Measurements from ENCODE around the gene TACC2. TPM values are rescaled to one million over a fixed set of nuclear protein-coding genes. Genes with fewer than 3 reads are reported as not detected.

Gene TACC2
- total and polyA plus RNA-seq, 2 donors (not counting 3 experiments of a cell fraction or from before 2014, with no cell fraction given) = 14.4 to 46.2 TPM

DNA sequence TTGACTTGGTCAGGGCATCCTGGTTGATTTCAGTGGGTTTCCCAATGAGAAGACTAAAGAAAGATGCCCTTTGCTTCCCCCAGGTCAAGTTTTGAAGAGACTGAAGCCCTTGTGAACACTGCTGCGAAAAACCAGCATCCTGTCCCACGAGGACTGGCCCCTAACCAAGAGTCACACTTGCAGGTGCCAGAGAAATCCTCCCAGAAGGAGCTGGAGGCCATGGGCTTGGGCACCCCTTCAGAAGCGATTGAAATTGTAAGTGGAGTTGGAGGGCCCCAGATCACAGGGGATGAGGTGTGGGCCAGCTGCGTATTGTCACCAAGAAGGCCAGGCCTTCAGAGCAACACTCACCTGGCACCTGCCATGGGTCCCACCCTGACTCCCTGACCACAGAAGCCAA, 238.8 kb downstream of the TACC2 start:
- ChIA-PET CTCF (no interaction called here), POLR2A (no interaction called here)
- intact Hi-C loops (cut with micrococcal nuclease) = loop anchor here (5.0 kb wide), 1 partner anchor 85 kb away; no protein-coding TSS in a partner anchor
- Histone ChIP-seq H3K9ac (replicated peaks; ENCODE audit: extremely low read depth, insufficient read depth, low read length) (no peak overlapping the region), H3K9me1 (replicated peaks; ENCODE audit: control insufficient read depth, extremely low read depth, insufficient read depth, low read length) (no peaks in the 10 kb centered on the region), H3K27me3 (ENCODE audit: control insufficient read depth in 2 of 2, insufficient read depth in 2 of 2, low read length in 2 of 2) (no peaks in the 10 kb centered on the region), H3K4me3 (replicated peaks in 1 of 3; ENCODE audit: insufficient read depth in 1 of 3, low read depth in 1 of 3, low read length in 3 of 3) (no peak overlapping the region), H3K27ac (ENCODE audit: insufficient read depth, low read depth, low read length) (no peak overlapping the region), H3K36me3 (ENCODE audit: control insufficient read depth in 2 of 2, extremely low read depth in 1 of 2, insufficient read depth in 2 of 2, low read length in 2 of 2) (peaks cover 6 to 7% of the 10 kb centered on the region in 2 experiments), H2AFZ (ENCODE audit: low read depth, low read length) (no peak overlapping the region), H4K20me1 (replicated peaks; ENCODE audit: control insufficient read depth, extremely low read depth, insufficient read depth, low read length) (no peaks in the 10 kb centered on the region), H3K9me3 (replicated peaks; ENCODE audit: control insufficient read depth, insufficient read depth, low read length) (no peaks in the 10 kb centered on the region), H3K4me1 (ENCODE audit: control insufficient read depth, extremely low read depth, insufficient read depth, low read length) (no peaks in the 10 kb centered on the region), H3K79me2 (ENCODE audit: control insufficient read depth, insufficient read depth, low read length) (no peaks in the 10 kb centered on the region), H3K4me2 (ENCODE audit: insufficient read depth, low read length) (no peak overlapping the region)
- TF ChIP-seq FOS (IDR thresholded peaks at IDR 0.05; ENCODE audit: borderline replicate concordance, insufficient read depth, low read length) (no peak), POLR2A (IDR thresholded peaks at IDR 0.05; ENCODE audit: low read depth, low read length) (no peak), JUN (IDR thresholded peaks at IDR 0.05; ENCODE audit: borderline replicate concordance, insufficient read depth, insufficient read length, low read depth) (no peak), MYC (IDR thresholded peaks at IDR 0.05; ENCODE audit: low read depth, low read length) (no peak), EZH2 (IDR thresholded peaks at IDR 0.05; ENCODE audit: borderline replicate concordance, low read depth, low read length, severe bottlenecking) (no peak), MAX (IDR thresholded peaks at IDR 0.05; ENCODE audit: insufficient read depth, insufficient read length) (no peak), POLR2AphosphoS5 (IDR thresholded peaks at IDR 0.05; ENCODE audit: insufficient read depth, low read depth, low read length) (no peak), GATA2 (IDR thresholded peaks at IDR 0.05; ENCODE audit: insufficient read depth, insufficient read length, low read depth, low read length) (no peak)
- TF ChIP-seq, protein P1, sequence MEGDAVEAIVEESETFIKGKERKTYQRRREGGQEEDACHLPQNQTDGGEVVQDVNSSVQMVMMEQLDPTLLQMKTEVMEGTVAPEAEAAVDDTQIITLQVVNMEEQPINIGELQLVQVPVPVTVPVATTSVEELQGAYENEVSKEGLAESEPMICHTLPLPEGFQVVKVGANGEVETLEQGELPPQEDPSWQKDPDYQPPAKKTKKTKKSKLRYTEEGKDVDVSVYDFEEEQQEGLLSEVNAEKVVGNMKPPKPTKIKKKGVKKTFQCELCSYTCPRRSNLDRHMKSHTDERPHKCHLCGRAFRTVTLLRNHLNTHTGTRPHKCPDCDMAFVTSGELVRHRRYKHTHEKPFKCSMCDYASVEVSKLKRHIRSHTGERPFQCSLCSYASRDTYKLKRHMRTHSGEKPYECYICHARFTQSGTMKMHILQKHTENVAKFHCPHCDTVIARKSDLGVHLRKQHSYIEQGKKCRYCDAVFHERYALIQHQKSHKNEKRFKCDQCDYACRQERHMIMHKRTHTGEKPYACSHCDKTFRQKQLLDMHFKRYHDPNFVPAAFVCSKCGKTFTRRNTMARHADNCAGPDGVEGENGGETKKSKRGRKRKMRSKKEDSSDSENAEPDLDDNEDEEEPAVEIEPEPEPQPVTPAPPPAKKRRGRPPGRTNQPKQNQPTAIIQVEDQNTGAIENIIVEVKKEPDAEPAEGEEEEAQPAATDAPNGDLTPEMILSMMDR (IDR thresholded peaks at IDR 0.05; ENCODE audit: extremely low read depth in 1 of 2, insufficient read depth in 1 of 2, low read depth in 1 of 2, low read length in 2 of 2) = no peak
- no TSS peak for BruUV-seq (replicated peaks)
- FAIRE-seq (no peak), DNase-seq (ENCODE audit: low read depth, low spot score) (no peak)
- dilution Hi-C loops (cut with MboI; ENCODE audit: extremely low pct_ligation_motif_present, low sequenced_read_pairs) = no loop called here
